Measurements from ENCODE around the gene WNT8B.

The WNT8B gene

GRCh38 chr10:100485801-100486495 lies 23.1 kb downstream of the WNT8B start:
- Histone ChIP-seq H3K27me3 (ENCODE audit: low read depth, low read length) (no peaks in the 10 kb centered on the region), H4K20me1 (ENCODE audit: insufficient read depth, low read length) (no peaks in the 10 kb centered on the region), H3K27ac (ENCODE audit: low read length) (no peak overlapping the region), H3K4me2 (ENCODE audit: low read length) (no peak overlapping the region), H3K9me3 (ENCODE audit: insufficient read depth, low read length) (no peaks in the 10 kb centered on the region), H3K4me1 (ENCODE audit: low read length) (0 out of 2 replicates have a peak, but pooled peaks cover 3% of the 10 kb centered on the region), H2AFZ (ENCODE audit: low read depth, low read length) (no peak overlapping the region), H3K36me3 (replicated peaks; ENCODE audit: low read depth, low read length) (no peaks in the 10 kb centered on the region), H3K79me2 (ENCODE audit: low read length) (no peaks in the 10 kb centered on the region), H3K9ac (ENCODE audit: low read length) (no peak overlapping the region), H3K4me3 (ENCODE audit: low read length) (no peak overlapping the region)
- TF ChIP-seq CTCF (IDR thresholded peaks at IDR 0.05; ENCODE audit: low read depth, low read length): no peak
- TF ChIP-seq EZH2phosphoT487 (IDR thresholded peaks at IDR 0.05; ENCODE audit: low read depth): no peak

- Histone ChIP-seq H3K79me2 (ENCODE audit: low read length) (no peaks in the 10 kb centered on the region), H3K4me3 (ENCODE audit: low read length) (no peak overlapping the region), H3K9ac (ENCODE audit: low read length) (no peak overlapping the region), H4K20me1 (ENCODE audit: insufficient read depth, low read length) (no peaks in the 10 kb centered on the region), H3K27ac (ENCODE audit: low read length) (no peak overlapping the region), H2AFZ (ENCODE audit: low read depth, low read length) (no peak overlapping the region), H3K27me3 (ENCODE audit: low read depth, low read length) (no peaks in the 10 kb centered on the region), H3K36me3 (replicated peaks; ENCODE audit: low read depth, low read length) (no peaks in the 10 kb centered on the region), H3K4me1 (ENCODE audit: low read length) (0 out of 2 replicates have a peak, but pooled peaks cover 3% of the 10 kb centered on the region), H3K9me3 (ENCODE audit: insufficient read depth, low read length) (no peaks in the 10 kb centered on the region), H3K4me2 (ENCODE audit: low read length) (no peak overlapping the region)
- TF ChIP-seq EZH2phosphoT487 (IDR thresholded peaks at IDR 0.05; ENCODE audit: low read depth) (no peak), CTCF (IDR thresholded peaks at IDR 0.05; ENCODE audit: low read depth, low read length) (no peak)
These were observed 24.7 kb downstream of the WNT8B start for GRCh38 chr10:100487529-100487928.

GRCh38 chr10:100489396-100489795 lies 26.6 kb downstream of the WNT8B start:
- no peak overlapping the region for H3K4me2 ChIP-seq (ENCODE audit: low read length)
- no peaks in the 10 kb centered on the region for H4K20me1 ChIP-seq (ENCODE audit: insufficient read depth, low read length)
- H3K36me3 ChIP-seq (replicated peaks; ENCODE audit: low read depth, low read length): no peaks in the 10 kb centered on the region
- H3K9me3 ChIP-seq (ENCODE audit: insufficient read depth, low read length): no peaks in the 10 kb centered on the region
- H3K27ac ChIP-seq (ENCODE audit: low read length): no peak overlapping the region
- H3K79me2 ChIP-seq (ENCODE audit: low read length): no peaks in the 10 kb centered on the region
- H3K4me3 ChIP-seq (ENCODE audit: low read length): no peak overlapping the region
- H3K27me3 ChIP-seq (ENCODE audit: low read depth, low read length): no peaks in the 10 kb centered on the region
- no peak overlapping the region for H3K9ac ChIP-seq (ENCODE audit: low read length)
- no peak for TF ChIP-seq CTCF (IDR thresholded peaks at IDR 0.05; ENCODE audit: low read depth, low read length)
- TF ChIP-seq EZH2phosphoT487 (IDR thresholded peaks at IDR 0.05; ENCODE audit: low read depth): no peak
- no peaks in the 10 kb centered on the region for H3K4me1 ChIP-seq (ENCODE audit: low read length)
- no peak overlapping the region for H2AFZ ChIP-seq (ENCODE audit: low read depth, low read length)

GRCh38 chr10:100490531-100490930 lies 27.7 kb downstream of the WNT8B start:
- H3K27ac ChIP-seq (ENCODE audit: low read length): no peak overlapping the region
- H3K36me3 ChIP-seq (replicated peaks; ENCODE audit: low read depth, low read length): no peaks in the 10 kb centered on the region
- no peaks in the 10 kb centered on the region for H4K20me1 ChIP-seq (ENCODE audit: insufficient read depth, low read length)
- H3K27me3 ChIP-seq (ENCODE audit: low read depth, low read length): no peaks in the 10 kb centered on the region
- no peak overlapping the region for H2AFZ ChIP-seq (ENCODE audit: low read depth, low read length)
- no peak overlapping the region for H3K9ac ChIP-seq (ENCODE audit: low read length)
- H3K4me2 ChIP-seq (ENCODE audit: low read length): no peak overlapping the region
- H3K4me3 ChIP-seq (ENCODE audit: low read length): no peak overlapping the region
- H3K79me2 ChIP-seq (ENCODE audit: low read length): no peaks in the 10 kb centered on the region
- H3K9me3 ChIP-seq (ENCODE audit: insufficient read depth, low read length): no peaks in the 10 kb centered on the region
- no peaks in the 10 kb centered on the region for H3K4me1 ChIP-seq (ENCODE audit: low read length)
- TF ChIP-seq EZH2phosphoT487 (IDR thresholded peaks at IDR 0.05; ENCODE audit: low read depth) (no peak), CTCF (IDR thresholded peaks at IDR 0.05; ENCODE audit: low read depth, low read length) (no peak)
